Measurements from ENCODE around the gene RELA. TPM values are rescaled to one million over a fixed set of nuclear protein-coding genes. Genes with fewer than 3 reads are reported as not detected.

Gene RELA
- total and polyA plus RNA-seq, 2 of the 13 experiments (the other 11 are each of a cell fraction or from before 2014, with no cell fraction given): 21.4 to 40.5 TPM

DNA sequence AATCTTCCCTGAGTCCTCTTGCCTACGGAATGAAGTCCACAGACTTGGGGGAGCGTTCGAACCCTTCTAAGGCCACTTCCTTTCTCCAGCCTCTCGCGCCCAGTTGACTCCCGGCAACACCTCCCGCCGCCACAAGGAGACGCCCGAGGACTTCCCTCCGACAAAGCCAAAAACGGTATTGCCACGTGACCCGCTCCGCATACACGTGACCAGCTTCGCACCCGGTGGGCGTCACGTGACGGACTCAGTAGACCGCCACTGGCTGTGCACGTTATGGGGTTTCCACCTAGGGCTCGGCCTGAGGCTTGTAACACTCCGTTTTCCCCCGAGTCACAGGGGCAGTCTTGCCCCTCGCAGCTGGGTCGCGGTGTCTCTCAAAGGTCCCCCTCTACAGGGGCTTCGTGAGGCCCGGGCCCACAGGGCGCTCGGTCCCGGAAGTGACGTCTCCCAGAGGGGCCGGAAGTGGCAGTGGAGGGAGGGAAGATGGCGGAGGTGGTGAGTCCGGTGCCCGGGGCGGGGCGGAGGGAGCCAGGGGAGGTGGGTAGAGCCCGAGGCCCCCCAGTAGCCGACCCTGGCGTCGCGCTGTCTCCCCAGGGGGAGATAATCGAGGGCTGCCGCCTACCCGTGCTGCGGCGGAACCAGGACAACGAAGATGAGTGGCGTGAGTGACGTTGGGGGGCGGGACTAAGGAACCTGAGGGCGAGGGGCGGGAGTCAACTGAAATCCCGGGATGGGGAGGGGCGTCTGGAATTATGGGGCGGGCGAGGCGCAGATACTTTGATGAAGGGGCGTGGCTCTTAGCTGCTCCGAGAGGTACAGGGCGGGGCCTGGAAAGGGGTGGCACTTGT is 49.3 kb upstream of the RELA start, which contains the start of gene KAT5 (continued):
- TF ChIP-seq ARID2 (CRISPR knock-in tag; IDR thresholded peaks at IDR 0.05; ENCODE audit: borderline replicate concordance) (peak; percentile 86; the same call in 1 of the 2 replicates), ZNF557 (CRISPR knock-in tag; IDR thresholded peaks at IDR 0.05) (no peak), HCFC1 (IDR thresholded peaks at IDR 0.05; ENCODE audit: low read depth, low read length) (peak; percentile 48; the same call in 1 of the 2 replicates), FOSL2 (CRISPR knock-in tag; IDR thresholded peaks at IDR 0.05) (peak; percentile 61), MAFF (IDR thresholded peaks at IDR 0.05; ENCODE audit: low read depth, low read length) (no peak), PAF1 (CRISPR knock-in tag; IDR thresholded peaks at IDR 0.05) (no peak), KAT7 (CRISPR knock-in tag; IDR thresholded peaks at IDR 0.05; ENCODE audit: borderline replicate concordance) (no peak), POLR2G (IDR thresholded peaks at IDR 0.05; ENCODE audit: low read depth, low read length) (peak; percentile 88), TCF7 (IDR thresholded peaks at IDR 0.05; ENCODE audit: low read depth) (no peak), BORCS8-MEF2B (CRISPR knock-in tag; IDR thresholded peaks at IDR 0.05) (peak; percentile 93), HNRNPL (IDR thresholded peaks at IDR 0.05; ENCODE audit: low read depth, low read length) (peak; percentile 78), FOSL1 (CRISPR knock-in tag; IDR thresholded peaks at IDR 0.05; ENCODE audit: borderline replicate concordance) (no peak), TBP (CRISPR knock-in tag; IDR thresholded peaks at IDR 0.05) (no peak), TARDBP (CRISPR knock-in tag; IDR thresholded peaks at IDR 0.05) (peak; percentile 85)
- TF ChIP-seq, protein P1, sequence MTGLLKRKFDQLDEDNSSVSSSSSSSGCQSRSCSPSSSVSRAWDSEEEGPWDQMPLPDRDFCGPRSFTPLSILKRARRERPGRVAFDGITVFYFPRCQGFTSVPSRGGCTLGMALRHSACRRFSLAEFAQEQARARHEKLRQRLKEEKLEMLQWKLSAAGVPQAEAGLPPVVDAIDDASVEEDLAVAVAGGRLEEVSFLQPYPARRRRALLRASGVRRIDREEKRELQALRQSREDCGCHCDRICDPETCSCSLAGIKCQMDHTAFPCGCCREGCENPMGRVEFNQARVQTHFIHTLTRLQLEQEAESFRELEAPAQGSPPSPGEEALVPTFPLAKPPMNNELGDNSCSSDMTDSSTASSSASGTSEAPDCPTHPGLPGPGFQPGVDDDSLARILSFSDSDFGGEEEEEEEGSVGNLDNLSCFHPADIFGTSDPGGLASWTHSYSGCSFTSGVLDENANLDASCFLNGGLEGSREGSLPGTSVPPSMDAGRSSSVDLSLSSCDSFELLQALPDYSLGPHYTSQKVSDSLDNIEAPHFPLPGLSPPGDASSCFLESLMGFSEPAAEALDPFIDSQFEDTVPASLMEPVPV (CRISPR knock-in tag; IDR thresholded peaks at IDR 0.05): peak; percentile 89
- TF ChIP-seq, protein P2, sequence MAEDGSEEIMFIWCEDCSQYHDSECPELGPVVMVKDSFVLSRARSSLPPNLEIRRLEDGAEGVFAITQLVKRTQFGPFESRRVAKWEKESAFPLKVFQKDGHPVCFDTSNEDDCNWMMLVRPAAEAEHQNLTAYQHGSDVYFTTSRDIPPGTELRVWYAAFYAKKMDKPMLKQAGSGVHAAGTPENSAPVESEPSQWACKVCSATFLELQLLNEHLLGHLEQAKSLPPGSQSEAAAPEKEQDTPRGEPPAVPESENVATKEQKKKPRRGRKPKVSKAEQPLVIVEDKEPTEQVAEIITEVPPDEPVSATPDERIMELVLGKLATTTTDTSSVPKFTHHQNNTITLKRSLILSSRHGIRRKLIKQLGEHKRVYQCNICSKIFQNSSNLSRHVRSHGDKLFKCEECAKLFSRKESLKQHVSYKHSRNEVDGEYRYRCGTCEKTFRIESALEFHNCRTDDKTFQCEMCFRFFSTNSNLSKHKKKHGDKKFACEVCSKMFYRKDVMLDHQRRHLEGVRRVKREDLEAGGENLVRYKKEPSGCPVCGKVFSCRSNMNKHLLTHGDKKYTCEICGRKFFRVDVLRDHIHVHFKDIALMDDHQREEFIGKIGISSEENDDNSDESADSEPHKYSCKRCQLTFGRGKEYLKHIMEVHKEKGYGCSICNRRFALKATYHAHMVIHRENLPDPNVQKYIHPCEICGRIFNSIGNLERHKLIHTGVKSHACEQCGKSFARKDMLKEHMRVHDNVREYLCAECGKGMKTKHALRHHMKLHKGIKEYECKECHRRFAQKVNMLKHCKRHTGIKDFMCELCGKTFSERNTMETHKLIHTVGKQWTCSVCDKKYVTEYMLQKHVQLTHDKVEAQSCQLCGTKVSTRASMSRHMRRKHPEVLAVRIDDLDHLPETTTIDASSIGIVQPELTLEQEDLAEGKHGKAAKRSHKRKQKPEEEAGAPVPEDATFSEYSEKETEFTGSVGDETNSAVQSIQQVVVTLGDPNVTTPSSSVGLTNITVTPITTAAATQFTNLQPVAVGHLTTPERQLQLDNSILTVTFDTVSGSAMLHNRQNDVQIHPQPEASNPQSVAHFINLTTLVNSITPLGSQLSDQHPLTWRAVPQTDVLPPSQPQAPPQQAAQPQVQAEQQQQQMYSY (CRISPR knock-in tag; IDR thresholded peaks at IDR 0.05): no peak
- TF ChIP-seq, protein P3, sequence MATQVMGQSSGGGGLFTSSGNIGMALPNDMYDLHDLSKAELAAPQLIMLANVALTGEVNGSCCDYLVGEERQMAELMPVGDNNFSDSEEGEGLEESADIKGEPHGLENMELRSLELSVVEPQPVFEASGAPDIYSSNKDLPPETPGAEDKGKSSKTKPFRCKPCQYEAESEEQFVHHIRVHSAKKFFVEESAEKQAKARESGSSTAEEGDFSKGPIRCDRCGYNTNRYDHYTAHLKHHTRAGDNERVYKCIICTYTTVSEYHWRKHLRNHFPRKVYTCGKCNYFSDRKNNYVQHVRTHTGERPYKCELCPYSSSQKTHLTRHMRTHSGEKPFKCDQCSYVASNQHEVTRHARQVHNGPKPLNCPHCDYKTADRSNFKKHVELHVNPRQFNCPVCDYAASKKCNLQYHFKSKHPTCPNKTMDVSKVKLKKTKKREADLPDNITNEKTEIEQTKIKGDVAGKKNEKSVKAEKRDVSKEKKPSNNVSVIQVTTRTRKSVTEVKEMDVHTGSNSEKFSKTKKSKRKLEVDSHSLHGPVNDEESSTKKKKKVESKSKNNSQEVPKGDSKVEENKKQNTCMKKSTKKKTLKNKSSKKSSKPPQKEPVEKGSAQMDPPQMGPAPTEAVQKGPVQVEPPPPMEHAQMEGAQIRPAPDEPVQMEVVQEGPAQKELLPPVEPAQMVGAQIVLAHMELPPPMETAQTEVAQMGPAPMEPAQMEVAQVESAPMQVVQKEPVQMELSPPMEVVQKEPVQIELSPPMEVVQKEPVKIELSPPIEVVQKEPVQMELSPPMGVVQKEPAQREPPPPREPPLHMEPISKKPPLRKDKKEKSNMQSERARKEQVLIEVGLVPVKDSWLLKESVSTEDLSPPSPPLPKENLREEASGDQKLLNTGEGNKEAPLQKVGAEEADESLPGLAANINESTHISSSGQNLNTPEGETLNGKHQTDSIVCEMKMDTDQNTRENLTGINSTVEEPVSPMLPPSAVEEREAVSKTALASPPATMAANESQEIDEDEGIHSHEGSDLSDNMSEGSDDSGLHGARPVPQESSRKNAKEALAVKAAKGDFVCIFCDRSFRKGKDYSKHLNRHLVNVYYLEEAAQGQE (IDR thresholded peaks at IDR 0.05; ENCODE audit: borderline replicate concordance in 1 of 2, low read depth in 1 of 2, low read length in 2 of 2): 0 out of 4 replicates have a peak, but pooled peaks of 1 of the 2 experiments have one; percentile 4
- TF ChIP-seq, protein P4, sequence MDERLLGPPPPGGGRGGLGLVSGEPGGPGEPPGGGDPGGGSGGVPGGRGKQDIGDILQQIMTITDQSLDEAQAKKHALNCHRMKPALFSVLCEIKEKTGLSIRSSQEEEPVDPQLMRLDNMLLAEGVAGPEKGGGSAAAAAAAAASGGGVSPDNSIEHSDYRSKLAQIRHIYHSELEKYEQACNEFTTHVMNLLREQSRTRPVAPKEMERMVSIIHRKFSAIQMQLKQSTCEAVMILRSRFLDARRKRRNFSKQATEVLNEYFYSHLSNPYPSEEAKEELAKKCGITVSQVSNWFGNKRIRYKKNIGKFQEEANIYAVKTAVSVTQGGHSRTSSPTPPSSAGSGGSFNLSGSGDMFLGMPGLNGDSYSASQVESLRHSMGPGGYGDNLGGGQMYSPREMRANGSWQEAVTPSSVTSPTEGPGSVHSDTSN (CRISPR knock-in tag; IDR thresholded peaks at IDR 0.05): peak; percentile 50; the same call in 1 of the 2 replicates

Measured in HepG2 (cell line).